Ishikawa (cell line): ENCODE data around the gene C9orf72.

Experiments
- CREB1 ChIP-seq: IDR thresholded peaks from 2 replicates; pipeline ENCODE4 v1.6.1; 2012; ENCODE audit warnings: low read depth
- EP300 ChIP-seq: IDR thresholded peaks from 2 replicates; pipeline ENCODE4 v1.6.1; 2012; ENCODE audit warnings: borderline replicate concordance
- FOXM1 ChIP-seq: IDR thresholded peaks from 2 replicates; pipeline ENCODE4 v1.6.1; 2012; ENCODE audit warnings: low read depth, borderline replicate concordance
- MAX ChIP-seq: IDR thresholded peaks from 2 replicates; pipeline ENCODE4 v1.6.1; 2012
- NFIC ChIP-seq: IDR thresholded peaks from 2 replicates; pipeline ENCODE4 v1.6.1; 2012
- TAF1 ChIP-seq: IDR thresholded peaks from 2 replicates; pipeline ENCODE4 v1.6.1; 2012; ENCODE audit warnings: low read depth, mild to moderate bottlenecking
- TCF12 ChIP-seq: IDR thresholded peaks from 2 replicates; pipeline ENCODE4 v1.6.1; 2012; ENCODE audit warnings: low read depth
- ZBTB7A ChIP-seq: IDR thresholded peaks from 2 replicates; pipeline ENCODE4 v1.6.1; 2012; ENCODE audit warnings: low read depth
- TF ChIP-seq, protein P1 (sequence below): IDR thresholded peaks from 2 replicates; pipeline ENCODE4 v1.6.1; 2012; ENCODE audit warnings: low read depth, mild to moderate bottlenecking

DNA sequence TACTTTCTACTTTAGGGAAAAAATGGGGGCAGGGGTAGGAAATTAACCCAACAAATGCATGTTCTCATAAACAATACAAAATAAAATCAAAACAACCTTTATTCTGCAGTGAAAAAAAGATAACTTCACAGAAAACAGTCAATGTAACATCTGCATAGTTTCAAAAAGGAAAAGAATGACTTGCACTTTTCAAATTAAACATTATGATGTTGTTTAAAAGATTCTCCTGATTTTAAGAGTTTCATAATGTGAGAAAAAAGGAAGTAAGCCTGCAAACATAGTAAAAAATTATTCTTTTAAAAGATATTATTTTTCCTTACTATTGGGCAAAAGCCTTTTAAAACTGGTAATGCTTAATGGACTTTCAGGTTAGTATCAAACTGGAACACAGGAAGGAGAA is 7.6 kb downstream of the C9orf72 start:
- no peak for TF ChIP-seq MAX
- TF ChIP-seq CREB1: no peak
- TF ChIP-seq, protein P1, sequence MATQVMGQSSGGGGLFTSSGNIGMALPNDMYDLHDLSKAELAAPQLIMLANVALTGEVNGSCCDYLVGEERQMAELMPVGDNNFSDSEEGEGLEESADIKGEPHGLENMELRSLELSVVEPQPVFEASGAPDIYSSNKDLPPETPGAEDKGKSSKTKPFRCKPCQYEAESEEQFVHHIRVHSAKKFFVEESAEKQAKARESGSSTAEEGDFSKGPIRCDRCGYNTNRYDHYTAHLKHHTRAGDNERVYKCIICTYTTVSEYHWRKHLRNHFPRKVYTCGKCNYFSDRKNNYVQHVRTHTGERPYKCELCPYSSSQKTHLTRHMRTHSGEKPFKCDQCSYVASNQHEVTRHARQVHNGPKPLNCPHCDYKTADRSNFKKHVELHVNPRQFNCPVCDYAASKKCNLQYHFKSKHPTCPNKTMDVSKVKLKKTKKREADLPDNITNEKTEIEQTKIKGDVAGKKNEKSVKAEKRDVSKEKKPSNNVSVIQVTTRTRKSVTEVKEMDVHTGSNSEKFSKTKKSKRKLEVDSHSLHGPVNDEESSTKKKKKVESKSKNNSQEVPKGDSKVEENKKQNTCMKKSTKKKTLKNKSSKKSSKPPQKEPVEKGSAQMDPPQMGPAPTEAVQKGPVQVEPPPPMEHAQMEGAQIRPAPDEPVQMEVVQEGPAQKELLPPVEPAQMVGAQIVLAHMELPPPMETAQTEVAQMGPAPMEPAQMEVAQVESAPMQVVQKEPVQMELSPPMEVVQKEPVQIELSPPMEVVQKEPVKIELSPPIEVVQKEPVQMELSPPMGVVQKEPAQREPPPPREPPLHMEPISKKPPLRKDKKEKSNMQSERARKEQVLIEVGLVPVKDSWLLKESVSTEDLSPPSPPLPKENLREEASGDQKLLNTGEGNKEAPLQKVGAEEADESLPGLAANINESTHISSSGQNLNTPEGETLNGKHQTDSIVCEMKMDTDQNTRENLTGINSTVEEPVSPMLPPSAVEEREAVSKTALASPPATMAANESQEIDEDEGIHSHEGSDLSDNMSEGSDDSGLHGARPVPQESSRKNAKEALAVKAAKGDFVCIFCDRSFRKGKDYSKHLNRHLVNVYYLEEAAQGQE: no peak
- no peak for TF ChIP-seq TAF1
- TF ChIP-seq ZBTB7A: no peak
- TF ChIP-seq EP300: no peak
- TF ChIP-seq TCF12: no peak
- no peak for TF ChIP-seq NFIC
- no peak for TF ChIP-seq FOXM1
